Activated naive CD4-positive, alpha-beta T cell treated with anti-CD3 and anti-CD28 coated beads, Interleukin-2, amount 50 U/mL, for 24 hours (primary cell): ENCODE results near the gene ADAT2.
A peak's percentile ranks its signal among the peaks of the same experiment; 100 is the strongest.
"Not testable (repeated sequence)": the region's sequence is repeated elsewhere in the genome, so short reads cannot be mapped to it uniquely, and the experiment has no call there.

Source experiments
- H3K27ac Mint-ChIP-seq: one replicate; pipeline ENCODE4 v1.8.0; 2021; ENCODE audit warnings: mild to moderate bottlenecking, mixed read lengths
- H3K27me3 Mint-ChIP-seq: one replicate; pipeline ENCODE4 v1.8.0; 2021; ENCODE audit warnings: mixed read lengths
- H3K36me3 Mint-ChIP-seq: one replicate; pipeline ENCODE4 v1.8.0; 2021; ENCODE audit warnings: mixed read lengths
- H3K4me1 Mint-ChIP-seq: one replicate; pipeline ENCODE4 v1.8.0; 2021; ENCODE audit warnings: mixed read lengths
- H3K4me3 Mint-ChIP-seq: one replicate; pipeline ENCODE4 v1.8.0; 2021; ENCODE audit warnings: mild to moderate bottlenecking, mixed read lengths
- H3K9me3 Mint-ChIP-seq: one replicate; pipeline ENCODE4 v1.8.0; 2021; ENCODE audit warnings: mixed read lengths

The ADAT2 gene

DNA sequence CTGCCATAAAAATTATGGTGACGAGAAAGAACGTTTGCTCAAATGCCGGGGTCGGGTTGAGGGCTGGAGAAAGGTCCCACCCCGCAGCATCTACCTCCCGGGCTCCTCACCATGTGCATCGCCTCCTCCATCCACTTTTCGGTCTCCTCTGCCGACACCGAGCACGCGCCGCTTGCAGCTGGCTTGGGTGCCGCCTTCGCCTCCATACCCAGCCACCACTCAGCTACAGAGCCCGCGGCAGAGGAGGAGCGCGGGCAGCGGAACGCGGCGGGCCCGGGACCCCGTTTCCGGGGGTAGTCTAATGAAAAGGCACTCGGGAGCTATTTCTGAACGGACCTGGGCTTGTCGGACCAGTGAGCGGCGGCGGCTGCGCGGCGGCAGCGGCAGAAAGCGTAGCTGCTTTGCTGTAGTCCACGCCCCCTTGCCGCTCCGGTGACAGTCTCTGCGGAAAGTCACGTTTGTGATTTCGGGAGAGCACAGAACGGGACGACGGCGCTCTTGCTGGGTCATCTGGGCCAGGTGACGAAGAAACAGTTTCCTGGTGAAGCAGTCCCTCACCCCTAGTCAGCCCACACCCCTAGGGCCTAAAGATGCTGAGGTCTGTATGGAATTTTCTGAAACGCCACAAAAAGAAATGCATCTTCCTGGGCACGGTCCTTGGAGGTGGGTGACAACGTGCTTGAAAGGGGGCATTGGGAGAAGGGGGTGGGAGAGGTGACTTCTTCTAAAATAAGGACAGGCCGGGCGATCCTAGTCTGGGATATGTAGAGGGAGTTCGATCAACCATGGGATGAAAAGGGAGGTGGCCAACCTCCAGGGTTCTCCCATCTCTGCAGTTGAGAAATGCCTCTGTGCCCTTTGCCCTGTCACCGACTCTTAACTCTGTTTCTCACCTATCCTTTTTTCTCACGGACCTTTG, at the start of gene ADAT2, which contains the start of gene PEX3:
ADAT2 (minus strand) TSS at position 243 of the 919 bp plus-strand sequence; CDS start at position 206, 37 bp downstream.
PEX3 (plus strand) TSS at position 353 of the 919 bp plus-strand sequence; CDS start at position 591, 238 bp downstream.
- Mint-ChIP-seq H3K4me1 (peaks cover 52% of the 10 kb centered on the region), H3K4me3 (peak within 1 kb of the TSS; percentile 99), H3K9me3 (no peaks in the 10 kb centered on the region), H3K27me3 (no peaks in the 10 kb centered on the region), H3K36me3 (peaks cover 3% of the 10 kb centered on the region), H3K27ac (peak within 1 kb of the TSS; percentile 99)

GRCh38 chr6:143498428-143498827, 47.9 kb upstream of the ADAT2 start:
- no peak overlapping the region for H3K27ac Mint-ChIP-seq
- H3K4me1 Mint-ChIP-seq, result peaks cover 17% of the 10 kb centered on the region
- no peaks in the 10 kb centered on the region for H3K27me3 Mint-ChIP-seq
- H3K9me3 Mint-ChIP-seq, result no peaks in the 10 kb centered on the region
- H3K36me3 Mint-ChIP-seq, result peaks cover 7% of the 10 kb centered on the region
- H3K4me3 Mint-ChIP-seq, result no peak overlapping the region

DNA sequence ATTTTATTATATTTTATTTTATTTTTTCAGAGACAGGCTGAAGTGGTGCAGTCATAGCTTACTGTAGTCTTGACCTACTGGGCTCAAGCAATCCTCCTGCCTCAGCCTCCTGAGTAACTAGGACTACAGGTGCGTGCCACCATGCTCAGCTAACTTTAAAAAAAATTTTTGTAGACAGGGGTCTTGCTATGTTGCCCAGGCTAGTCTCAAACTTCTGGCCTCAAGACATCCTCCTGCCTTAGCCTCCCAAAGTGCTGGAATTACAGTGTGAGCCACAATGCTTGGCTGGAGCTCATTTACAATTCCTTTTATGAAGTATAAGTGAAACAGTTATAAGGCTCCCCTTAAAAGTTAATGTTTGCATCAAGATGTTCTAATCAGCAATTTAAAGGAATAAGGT, 46.5 kb upstream of the ADAT2 start:
- no peaks in the 10 kb centered on the region for H3K9me3 Mint-ChIP-seq
- H3K4me1 Mint-ChIP-seq, result peaks cover 17% of the 10 kb centered on the region
- no peak overlapping the region for H3K4me3 Mint-ChIP-seq
- no peaks in the 10 kb centered on the region for H3K27me3 Mint-ChIP-seq
- H3K27ac Mint-ChIP-seq, result no peak overlapping the region
- peaks cover 7% of the 10 kb centered on the region for H3K36me3 Mint-ChIP-seq

DNA sequence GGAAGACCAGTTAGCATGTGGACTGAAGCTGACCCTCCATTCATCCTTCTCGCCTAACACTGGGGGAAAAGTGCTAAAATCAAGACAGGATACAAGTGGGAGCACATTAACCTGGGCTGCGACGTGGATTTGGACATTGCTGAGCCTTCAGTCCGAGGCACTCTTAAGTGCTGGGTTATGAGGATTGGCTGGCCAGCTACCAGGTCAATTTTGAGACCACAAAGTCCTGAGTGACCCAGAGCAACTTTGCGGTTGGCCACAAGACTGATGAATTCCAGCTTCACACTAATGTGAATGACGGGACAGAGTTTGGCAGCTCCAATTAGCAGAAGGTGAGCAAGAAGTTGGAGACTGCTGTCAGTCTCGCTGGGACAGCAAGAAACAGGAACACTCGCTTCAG, 40.3 kb upstream of the ADAT2 start:
- H3K27ac Mint-ChIP-seq, result peak overlapping the region; percentile 56
- no peaks in the 10 kb centered on the region for H3K4me1 Mint-ChIP-seq
- no peak overlapping the region for H3K4me3 Mint-ChIP-seq
- H3K27me3 Mint-ChIP-seq, result no peaks in the 10 kb centered on the region
- H3K36me3 Mint-ChIP-seq, result no peaks in the 10 kb centered on the region
- no peaks in the 10 kb centered on the region for H3K9me3 Mint-ChIP-seq

DNA sequence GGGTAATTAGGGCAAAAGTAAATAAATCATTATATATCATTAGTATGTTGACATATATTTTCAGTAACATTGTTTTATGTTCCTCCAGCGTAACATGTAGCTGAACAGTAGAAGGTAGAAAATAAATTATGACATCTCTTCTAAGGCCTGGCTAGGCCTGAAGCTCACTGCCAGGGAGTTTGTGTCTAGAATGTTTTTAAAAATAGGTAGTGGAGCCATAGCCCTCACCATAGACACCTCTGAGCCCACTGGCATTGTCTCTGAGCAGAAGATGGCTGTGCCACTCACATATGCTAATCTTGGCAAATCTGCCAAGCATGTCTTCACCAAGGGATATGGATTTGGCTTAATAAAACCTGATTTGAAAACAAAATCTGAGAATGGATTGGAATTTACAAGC, 39.7 kb upstream of the ADAT2 start:
- Mint-ChIP-seq H3K9me3 (no peaks in the 10 kb centered on the region), H3K4me1 (no peaks in the 10 kb centered on the region)

GRCh38 chr6:143486752-143487151, 36.3 kb upstream of the ADAT2 start:
- Mint-ChIP-seq H3K9me3 (no peaks in the 10 kb centered on the region), H3K27ac (no peak overlapping the region), H3K4me3 (no peak overlapping the region), H3K36me3 (no peaks in the 10 kb centered on the region), H3K4me1 (no peaks in the 10 kb centered on the region), H3K27me3 (no peaks in the 10 kb centered on the region)

More for the DNA sequence above, 39.7 kb upstream of the ADAT2 start:
- Mint-ChIP-seq H3K27me3 (no peaks in the 10 kb centered on the region), H3K4me3 (no peak overlapping the region), H3K36me3 (no peaks in the 10 kb centered on the region), H3K27ac (no peak overlapping the region)

- no peaks in the 10 kb centered on the region for H3K4me1 Mint-ChIP-seq
- H3K4me3 Mint-ChIP-seq, result no peak overlapping the region
- H3K36me3 Mint-ChIP-seq, result no peaks in the 10 kb centered on the region
- H3K27me3 Mint-ChIP-seq, result no peaks in the 10 kb centered on the region
- H3K9me3 Mint-ChIP-seq, result no peaks in the 10 kb centered on the region
- no peak overlapping the region for H3K27ac Mint-ChIP-seq
Observed at GRCh38 chr6:143485967-143486366, 35.5 kb upstream of the ADAT2 start.

DNA sequence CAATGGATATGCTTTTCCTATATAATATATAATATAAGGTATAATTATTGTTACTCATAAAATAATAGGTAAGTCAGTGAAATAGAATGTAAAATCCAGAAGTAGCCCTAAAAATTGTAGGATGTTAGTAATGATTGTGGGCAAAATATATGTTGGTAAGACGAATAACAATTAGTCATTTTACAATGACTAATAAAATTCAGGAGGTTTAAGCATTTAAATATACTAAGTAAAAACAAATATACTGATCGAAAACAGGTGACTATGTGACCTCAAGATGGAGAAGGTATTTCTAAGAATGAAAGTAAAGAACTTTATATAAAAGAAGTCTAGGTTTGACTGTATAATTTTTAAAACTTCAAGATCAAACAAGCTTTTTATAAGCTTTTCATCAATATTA, 32.1 kb upstream of the ADAT2 start:
- H3K4me1 Mint-ChIP-seq, result no peaks in the 10 kb centered on the region
- no peak overlapping the region for H3K4me3 Mint-ChIP-seq
- H3K9me3 Mint-ChIP-seq, result no peaks in the 10 kb centered on the region
- H3K36me3 Mint-ChIP-seq, result peaks cover 9% of the 10 kb centered on the region
- H3K27ac Mint-ChIP-seq, result no peak overlapping the region
- H3K27me3 Mint-ChIP-seq, result no peaks in the 10 kb centered on the region

DNA sequence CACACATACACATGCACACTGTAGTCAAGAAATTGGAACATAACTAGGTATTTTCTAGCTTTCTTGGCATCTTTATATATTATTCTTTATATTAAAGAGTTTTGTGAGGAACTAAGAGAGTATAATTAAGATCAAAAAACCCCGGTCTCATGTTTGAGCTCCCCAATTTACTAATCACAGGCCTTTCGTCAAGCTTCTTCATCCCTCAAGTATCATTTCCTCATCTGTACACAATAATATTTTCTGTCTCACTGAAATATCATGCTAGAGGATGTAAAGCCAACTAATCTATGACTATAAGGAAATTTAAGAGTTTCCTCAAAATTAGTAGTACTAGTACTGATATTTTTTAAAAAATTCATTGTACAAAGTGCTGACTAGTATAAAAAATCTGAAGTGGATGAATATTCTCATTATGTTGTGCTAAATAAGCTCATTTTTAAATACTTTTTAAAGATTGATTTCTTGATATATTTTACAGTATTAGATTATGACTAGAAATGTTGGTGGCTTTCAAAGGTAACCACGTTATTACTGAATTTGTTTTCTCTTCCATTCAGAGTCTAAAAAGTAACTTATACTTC, 28.1 kb upstream of the ADAT2 start:
- Mint-ChIP-seq H3K27ac (no peak overlapping the region), H3K4me1 (no peaks in the 10 kb centered on the region), H3K27me3 (no peaks in the 10 kb centered on the region), H3K9me3 (no peaks in the 10 kb centered on the region), H3K36me3 (peaks cover 32% of the 10 kb centered on the region), H3K4me3 (no peak overlapping the region)

DNA sequence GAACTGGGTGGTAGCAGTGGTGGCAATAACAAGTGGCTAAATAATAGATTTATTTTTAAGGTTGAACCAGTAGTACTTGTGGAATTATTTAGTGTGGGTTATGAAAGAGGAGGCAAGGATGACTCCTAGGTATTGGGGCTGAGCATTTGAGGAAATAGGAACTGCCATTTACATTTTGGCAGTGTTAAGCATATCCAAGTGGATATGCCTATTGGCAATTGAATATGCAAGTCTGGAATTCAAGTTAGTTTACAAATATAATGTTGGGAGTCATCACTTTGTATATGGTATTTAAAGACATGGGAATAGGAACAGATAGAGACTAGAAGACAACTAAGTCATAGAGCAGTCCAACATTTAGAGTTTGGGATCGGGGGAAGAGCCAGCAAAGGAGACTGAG, 26.1 kb upstream of the ADAT2 start:
- Mint-ChIP-seq H3K4me3 (no peak overlapping the region), H3K9me3 (no peaks in the 10 kb centered on the region), H3K27ac (no peak overlapping the region), H3K27me3 (no peaks in the 10 kb centered on the region), H3K36me3 (peaks cover 44% of the 10 kb centered on the region), H3K4me1 (no peaks in the 10 kb centered on the region)

DNA sequence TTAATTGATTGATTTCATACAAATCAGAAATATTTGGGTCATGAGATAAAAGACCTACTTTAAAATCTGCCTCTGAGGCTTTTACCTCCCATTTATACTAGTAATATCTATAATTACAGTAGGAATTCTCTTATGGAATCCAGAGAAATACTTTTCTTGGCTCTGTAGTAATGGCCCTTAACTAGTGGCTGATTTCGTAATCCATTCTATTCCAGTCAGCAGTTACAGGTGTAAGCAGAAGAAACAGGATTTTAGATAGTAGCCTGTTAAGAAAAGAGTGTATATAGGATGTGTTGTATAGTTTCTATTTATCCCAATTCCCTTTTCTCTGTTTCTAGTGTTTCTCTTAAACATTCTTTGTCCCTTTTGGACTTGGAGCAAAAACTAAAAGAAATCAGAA, 21.3 kb upstream of the ADAT2 start:
- Mint-ChIP-seq H3K9me3 (no peaks in the 10 kb centered on the region), H3K27me3 (no peaks in the 10 kb centered on the region), H3K36me3 (peaks cover 54% of the 10 kb centered on the region), H3K4me1 (peaks cover 5% of the 10 kb centered on the region), H3K4me3 (no peak overlapping the region), H3K27ac (no peak overlapping the region)

DNA sequence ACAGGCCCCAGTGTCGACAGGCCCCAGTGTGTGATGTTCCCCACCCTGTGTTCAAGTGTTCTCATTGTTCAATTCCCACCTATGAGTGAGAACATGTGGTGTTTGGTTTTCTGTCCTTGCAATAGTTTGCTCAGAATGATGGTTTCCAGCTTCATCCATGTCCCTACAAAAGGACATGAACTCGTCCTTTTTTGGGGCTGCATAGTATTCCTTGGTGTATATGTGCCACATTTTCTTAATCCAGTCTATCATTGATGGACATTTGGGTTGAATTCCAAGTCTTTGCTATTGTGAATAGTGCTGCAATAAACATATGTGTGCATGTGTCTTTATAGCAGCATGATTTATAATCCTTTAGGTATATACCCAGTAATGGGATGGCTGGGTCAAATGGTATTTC, 18.3 kb upstream of the ADAT2 start:
- H3K4me3 Mint-ChIP-seq, result not testable (repeated sequence)
- H3K36me3 Mint-ChIP-seq, result peaks cover 44% of the 10 kb centered on the region

GRCh38 chr6:143468026-143468425, 17.5 kb upstream of the ADAT2 start:
- Mint-ChIP-seq H3K36me3 (peaks cover 40% of the 10 kb centered on the region), H3K4me3 (no peak overlapping the region), H3K4me1 (peaks cover 11% of the 10 kb centered on the region), H3K9me3 (no peaks in the 10 kb centered on the region), H3K27me3 (no peaks in the 10 kb centered on the region), H3K27ac (no peak overlapping the region)

More for the DNA sequence above, 18.3 kb upstream of the ADAT2 start:
- H3K27me3 Mint-ChIP-seq, H3K27ac Mint-ChIP-seq, H3K9me3 Mint-ChIP-seq, H3K4me1 Mint-ChIP-seq: not testable (repeated sequence)

DNA sequence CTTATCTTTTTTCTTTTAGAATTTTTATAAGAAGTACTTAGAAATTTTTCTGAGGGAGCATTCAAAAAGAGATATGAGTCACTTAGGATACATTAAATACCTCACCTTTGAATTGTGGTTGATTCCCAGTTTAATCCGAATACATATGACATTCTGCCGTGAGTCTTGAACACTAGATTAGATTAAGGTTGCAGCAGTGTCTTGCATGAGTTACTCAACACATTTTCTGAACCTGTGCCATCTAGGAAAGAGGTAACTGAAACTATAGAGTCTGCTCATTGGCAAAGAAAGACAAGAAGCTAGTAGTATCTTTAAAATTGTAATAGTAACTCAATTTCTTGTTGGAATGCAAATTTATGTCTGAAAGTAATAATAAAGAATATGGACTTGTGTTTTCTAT, 15.1 kb upstream of the ADAT2 start:
- no peaks in the 10 kb centered on the region for H3K9me3 Mint-ChIP-seq
- no peak overlapping the region for H3K27ac Mint-ChIP-seq
- no peak overlapping the region for H3K4me3 Mint-ChIP-seq

DNA sequence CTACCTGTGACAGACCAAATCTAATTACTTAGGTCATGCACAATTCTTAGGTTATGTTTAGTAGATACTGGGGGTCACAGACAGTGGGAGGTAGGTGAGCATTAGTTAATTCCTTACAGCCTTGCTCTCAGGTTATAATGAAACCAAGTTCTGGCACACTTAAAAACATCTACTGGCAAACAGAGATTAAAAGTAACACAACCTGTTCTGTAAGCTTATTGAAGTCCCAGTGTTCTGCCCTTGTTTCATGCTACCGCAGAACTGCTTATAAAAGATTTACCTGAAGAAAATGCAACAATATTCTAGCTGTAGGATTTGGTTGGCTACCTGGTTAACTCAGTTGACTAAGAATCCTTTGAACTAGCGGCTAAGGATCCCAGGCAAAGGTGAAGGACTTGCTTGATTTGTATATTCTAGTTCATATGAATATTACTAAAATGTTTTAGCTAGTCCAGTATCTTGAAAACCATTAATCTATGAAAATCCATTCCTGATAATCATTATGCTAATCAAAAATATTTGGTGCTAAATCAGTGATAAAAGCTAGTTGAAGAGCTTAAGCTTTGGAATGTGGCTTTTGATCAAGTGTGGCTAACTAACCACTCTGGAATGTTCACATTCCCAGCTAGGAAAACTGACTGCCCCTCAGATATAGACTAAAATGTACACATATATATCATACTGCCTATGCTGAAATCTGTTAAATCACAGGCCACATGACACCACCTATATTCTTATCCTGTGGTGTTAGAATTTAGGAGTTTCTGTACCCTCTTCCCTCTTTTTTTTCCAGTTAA, 7.3 kb upstream of the ADAT2 start:
- Mint-ChIP-seq H3K9me3 (no peaks in the 10 kb centered on the region), H3K27me3 (no peaks in the 10 kb centered on the region)

More for the DNA sequence above, 15.1 kb upstream of the ADAT2 start:
- Mint-ChIP-seq H3K36me3 (peaks cover 35% of the 10 kb centered on the region), H3K4me1 (peaks cover 11% of the 10 kb centered on the region), H3K27me3 (no peaks in the 10 kb centered on the region)

More for the DNA sequence above, 7.3 kb upstream of the ADAT2 start:
- H3K27ac Mint-ChIP-seq, result peak overlapping the region; percentile 41
- peaks cover 15% of the 10 kb centered on the region for H3K36me3 Mint-ChIP-seq
- peaks cover 38% of the 10 kb centered on the region for H3K4me1 Mint-ChIP-seq
- no peak overlapping the region for H3K4me3 Mint-ChIP-seq
